Karpas-422 (cell line): Measurements from ENCODE around the gene PLPPR3. TPM values are rescaled to one million over a fixed set of nuclear protein-coding genes. Genes with fewer than 3 reads are reported as not detected.
"Not testable (repeated sequence)": the region's sequence is repeated elsewhere in the genome, so short reads cannot be mapped to it uniquely, and the experiment has no call there.

Experiments
- DNase-seq: peaks from one replicate; pipeline ENCODE4 v3.0.0-alpha.2; 2015
- H2AFZ ChIP-seq: fragments of 200-600 bp; sonication (generic); 2 replicates; pipeline ENCODE4 v1.6.1; 2014; ENCODE audit warnings: antibody characterized with exemption, low read length, mixed read lengths
- H3K27ac ChIP-seq: fragments of 200-600 bp; sonication (generic); 2 replicates; pipeline ENCODE4 v1.5.1; 2014; ENCODE audit warnings: mild to moderate bottlenecking, low read length, moderate library complexity
- H3K27me3 ChIP-seq: fragments of 200-600 bp; sonication (generic); 2 replicates; pipeline ENCODE4 v1.6.1; 2014; ENCODE audit warnings: low read length, mixed read lengths
- H3K36me3 ChIP-seq: fragments of 200-600 bp; sonication (generic); 2 replicates; pipeline ENCODE4 v1.6.1; 2014; ENCODE audit warnings: low read length, mixed read lengths; ENCODE audit not compliant: insufficient read depth
- H3K4me1 ChIP-seq: fragments of 200-600 bp; sonication (generic); 2 replicates; pipeline ENCODE4 v1.6.1; 2014; ENCODE audit warnings: mild to moderate bottlenecking, low read length, mixed read lengths
- H3K4me2 ChIP-seq: fragments of 200-600 bp; sonication (generic); 2 replicates; pipeline ENCODE4 v1.6.1; 2014; ENCODE audit warnings: low read length, low read depth, mild to moderate bottlenecking; ENCODE audit not compliant: poor library complexity, severe bottlenecking
- H3K4me3 ChIP-seq: fragments of 200-600 bp; sonication (generic); 2 replicates; pipeline ENCODE4 v1.5.1; 2014; ENCODE audit warnings: mild to moderate bottlenecking, antibody characterized with exemption, low read length, mixed read lengths
- H3K79me2 ChIP-seq: fragments of 200-600 bp; sonication (generic); 2 replicates; pipeline ENCODE4 v1.6.1; 2014; ENCODE audit warnings: mild to moderate bottlenecking, low read length, mixed read lengths
- H3K9ac ChIP-seq: fragments of 200-600 bp; sonication (generic); 2 replicates; pipeline ENCODE4 v1.6.0; 2014; ENCODE audit warnings: low read length
- H3K9me2 ChIP-seq: fragments of 200-600 bp; sonication (generic), shearing (Covaris generic); replicated peaks from 2 replicates; pipeline ENCODE4 v1.6.0; 2014; ENCODE audit warnings: mild to moderate bottlenecking, low read length, moderate library complexity; ENCODE audit not compliant: insufficient read depth
- H3K9me3 ChIP-seq: fragments of 300-700, 200-600 bp; sonication (generic); 2 replicates; pipeline ENCODE4 v1.6.1; 2014; ENCODE audit warnings: low read length, mixed read lengths
- H4K20me1 ChIP-seq: fragments of 200-600 bp; sonication (generic); 2 replicates; pipeline ENCODE4 v1.6.1; 2014; ENCODE audit warnings: mild to moderate bottlenecking, antibody characterized with exemption, low read length, low read depth; ENCODE audit not compliant: insufficient read depth
- total RNA-seq: library from RNA; depleted of rRNA; stranded (reverse); fragments of >200 nt; shearing (Covaris generic); gene quantifications from 2 replicates; pipeline ENCODE4 v1.2.3, GENCODE V29; 2014; ENCODE audit warnings: low replicate concordance

PLPPR3 gene
- total RNA-seq, 1 experiment from 2014 or later, result not detected

GRCh38 chr19:842802-843179 is 21.0 kb upstream of the PLPPR3 start:
- not testable (repeated sequence) for H3K79me2 ChIP-seq, H2AFZ ChIP-seq, H3K27ac ChIP-seq, H3K4me2 ChIP-seq, H3K9me3 ChIP-seq, DNase-seq, H3K9me2 ChIP-seq, H3K9ac ChIP-seq, H4K20me1 ChIP-seq, H3K27me3 ChIP-seq, H3K4me1 ChIP-seq, H3K4me3 ChIP-seq, H3K36me3 ChIP-seq

DNA sequence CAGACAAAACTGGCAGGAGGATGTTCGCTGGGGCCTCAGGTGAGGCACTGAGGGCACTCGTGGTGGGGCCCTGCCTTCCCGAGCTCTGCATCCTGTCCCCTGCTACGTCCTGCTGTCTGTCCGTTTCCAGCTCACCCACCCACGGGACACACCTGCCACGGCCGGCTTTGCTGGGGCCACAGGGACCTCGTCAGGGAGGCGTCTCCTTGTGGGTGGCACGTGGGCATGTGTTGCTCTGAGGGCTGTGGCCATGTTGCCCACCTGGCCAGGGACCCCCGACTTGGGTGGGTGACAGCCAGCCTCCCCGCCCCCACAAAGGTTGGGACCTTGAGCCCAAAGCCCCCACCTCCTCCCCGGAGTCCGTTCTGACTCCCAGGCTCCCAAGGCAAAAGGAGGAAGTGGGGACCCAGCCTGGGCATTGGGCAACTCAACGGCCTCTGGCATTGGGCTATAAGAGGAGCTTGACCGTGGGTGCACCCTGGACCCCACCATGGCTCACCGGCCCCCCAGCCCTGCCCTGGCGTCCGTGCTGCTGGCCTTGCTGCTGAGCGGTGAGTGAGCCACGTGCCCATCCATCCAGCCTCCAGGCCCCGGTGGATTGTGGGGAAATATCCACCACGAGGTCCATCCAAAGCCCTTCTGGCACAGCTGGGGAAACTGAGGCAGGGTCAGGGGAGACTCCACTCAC is 18.9 kb upstream of the PLPPR3 start, which contains the start of gene PRTN3:
TSS of gene PRTN3 (plus strand) at position 481 of the 688 bp plus-strand sequence. CDS start at position 491, 10 bp downstream.
- Histone ChIP-seq H3K9ac (no peak within 1 kb of the TSS), H3K9me3 (no peaks in the 10 kb centered on the region), H4K20me1 (no peaks in the 10 kb centered on the region), H3K4me2 (no peak within 1 kb of the TSS), H3K27me3 (no peaks in the 10 kb centered on the region), H3K4me3 (no peak within 1 kb of the TSS), H3K79me2 (no peaks in the 10 kb centered on the region), H3K27ac (no peak within 1 kb of the TSS), H2AFZ (no peak within 1 kb of the TSS), H3K36me3 (no peaks in the 10 kb centered on the region), H3K9me2 (no peaks in the 10 kb centered on the region), H3K4me1 (no peaks in the 10 kb centered on the region)
- DNase-seq, result no peak

DNA sequence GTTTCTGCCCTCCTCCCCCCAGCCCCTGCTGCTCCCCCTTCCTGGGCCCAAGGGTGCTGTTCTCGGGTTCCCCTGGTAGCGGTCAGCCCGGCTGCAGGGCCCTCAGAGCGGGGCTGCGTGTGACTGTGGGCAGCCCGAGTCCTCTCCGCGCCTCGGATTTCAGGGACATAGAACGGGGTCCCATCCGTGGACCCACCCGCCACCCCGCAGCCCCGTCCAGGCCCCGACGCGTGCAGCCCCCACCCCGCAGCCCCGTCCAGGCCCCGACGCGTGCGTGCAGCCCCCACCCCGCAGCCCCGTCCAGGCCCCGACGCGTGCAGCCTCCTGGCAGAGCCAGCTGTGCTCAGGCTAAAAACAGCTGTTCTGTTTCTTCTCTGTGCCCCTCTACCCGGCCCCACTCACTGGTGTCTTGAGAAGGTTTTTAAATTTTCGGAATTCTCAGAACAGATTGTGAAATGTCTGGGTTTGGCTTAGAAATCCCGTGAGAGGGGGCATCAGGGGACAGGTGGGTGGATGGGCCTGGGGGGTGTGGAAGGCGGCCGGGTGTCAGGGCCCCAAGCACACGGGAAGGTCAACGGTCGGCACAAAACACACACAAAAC is 13.6 kb upstream of the PLPPR3 start:
- no peak overlapping the region for H3K27ac ChIP-seq
- no peak overlapping the region for H3K9ac ChIP-seq
- H2AFZ ChIP-seq, result no peak overlapping the region
- H3K79me2 ChIP-seq, result no peaks in the 10 kb centered on the region
- no peaks in the 10 kb centered on the region for H3K9me3 ChIP-seq
- H3K27me3 ChIP-seq, result no peaks in the 10 kb centered on the region
- no peaks in the 10 kb centered on the region for H4K20me1 ChIP-seq
- H3K4me1 ChIP-seq, result no peaks in the 10 kb centered on the region
- no peaks in the 10 kb centered on the region for H3K9me2 ChIP-seq
- DNase-seq, result no peak
- no peak overlapping the region for H3K4me2 ChIP-seq
- no peak overlapping the region for H3K4me3 ChIP-seq
- no peaks in the 10 kb centered on the region for H3K36me3 ChIP-seq

- Histone ChIP-seq H3K4me2 (no peak overlapping the region), H3K9ac (no peak overlapping the region), H4K20me1 (no peaks in the 10 kb centered on the region), H3K27me3 (no peaks in the 10 kb centered on the region), H3K9me2 (no peaks in the 10 kb centered on the region), H3K79me2 (no peaks in the 10 kb centered on the region), H3K9me3 (no peaks in the 10 kb centered on the region), H2AFZ (no peak overlapping the region), H3K36me3 (no peaks in the 10 kb centered on the region), H3K4me1 (no peaks in the 10 kb centered on the region), H3K4me3 (no peak overlapping the region), H3K27ac (no peak overlapping the region)
- DNase-seq, result no peak
Observed at GRCh38 chr19:834216-834615, 12.5 kb upstream of the PLPPR3 start.

DNA sequence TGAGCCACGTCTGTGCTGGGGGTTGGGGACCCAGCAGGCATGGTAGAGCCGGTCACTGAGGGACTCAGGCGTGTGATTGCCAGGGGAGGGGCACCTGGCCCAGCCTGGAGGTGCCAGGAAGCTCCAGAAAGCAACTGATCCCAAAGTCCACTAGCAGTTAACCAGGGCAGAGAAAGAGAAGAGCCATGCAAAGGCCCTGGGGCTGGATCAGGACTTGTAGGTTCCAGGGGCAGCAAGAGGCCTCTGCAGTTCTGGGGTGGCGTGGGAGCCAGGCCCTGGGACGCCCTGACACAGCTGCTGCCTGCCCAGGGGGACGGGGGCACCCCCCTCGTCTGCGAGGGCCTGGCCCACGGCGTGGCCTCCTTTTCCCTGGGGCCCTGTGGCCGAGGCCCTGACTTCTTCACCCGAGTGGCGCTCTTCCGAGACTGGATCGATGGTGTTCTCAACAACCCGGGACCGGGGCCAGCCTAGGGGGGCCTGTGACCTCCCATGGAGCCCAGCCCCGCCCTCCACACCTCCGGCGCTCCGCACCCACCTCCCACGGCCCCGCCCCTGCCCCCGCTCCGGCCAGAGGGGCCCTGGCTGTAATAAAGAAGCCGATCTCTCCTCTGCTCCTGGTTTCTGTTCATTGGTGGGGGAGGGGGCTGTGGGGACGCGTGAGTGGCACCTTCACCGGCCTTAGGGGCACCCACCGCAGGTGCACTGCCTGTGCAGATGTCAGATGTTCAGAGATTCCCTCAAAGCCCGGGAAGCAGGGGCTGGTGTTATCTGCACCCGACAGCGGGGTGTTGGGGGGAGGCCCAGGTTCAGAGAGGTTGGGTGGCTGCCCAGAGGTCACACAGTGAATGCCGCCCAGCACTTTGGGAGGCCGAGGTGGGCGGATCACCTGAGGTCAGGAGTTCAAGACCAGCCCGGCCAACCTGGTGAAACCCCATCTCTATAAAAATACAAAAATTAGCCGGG is 9.9 kb upstream of the PLPPR3 start:
- Histone ChIP-seq H3K4me1 (no peaks in the 10 kb centered on the region), H3K9ac (no peak overlapping the region), H3K36me3 (no peaks in the 10 kb centered on the region), H3K27me3 (no peaks in the 10 kb centered on the region), H3K4me2 (no peak overlapping the region), H3K9me2 (no peaks in the 10 kb centered on the region), H3K4me3 (no peak overlapping the region), H3K27ac (no peak overlapping the region), H3K79me2 (no peaks in the 10 kb centered on the region), H4K20me1 (no peaks in the 10 kb centered on the region), H2AFZ (no peak overlapping the region), H3K9me3 (no peaks in the 10 kb centered on the region)
- no peak for DNase-seq

- H3K9ac ChIP-seq, result no peak overlapping the region
- no peak for DNase-seq
- H3K27me3 ChIP-seq, result no peaks in the 10 kb centered on the region
- no peaks in the 10 kb centered on the region for H3K4me1 ChIP-seq
- H4K20me1 ChIP-seq, result no peaks in the 10 kb centered on the region
- no peaks in the 10 kb centered on the region for H3K36me3 ChIP-seq
- no peak overlapping the region for H3K27ac ChIP-seq
- H2AFZ ChIP-seq, result no peak overlapping the region
- no peaks in the 10 kb centered on the region for H3K9me2 ChIP-seq
- no peaks in the 10 kb centered on the region for H3K9me3 ChIP-seq
- H3K4me3 ChIP-seq, result no peak overlapping the region
- H3K79me2 ChIP-seq, result no peaks in the 10 kb centered on the region
- no peak overlapping the region for H3K4me2 ChIP-seq
Observed at GRCh38 chr19:829129-829758, 7.5 kb upstream of the PLPPR3 start.

GRCh38 chr19:827710-828321 is 6.1 kb upstream of the PLPPR3 start, which contains the start of gene AZU1:
Gene AZU1 (plus strand): TSS chr19:827837. CDS start chr19:827847, 10 bp downstream.
- DNase-seq, result no peak
- no peaks in the 10 kb centered on the region for H3K36me3 ChIP-seq
- H3K27me3 ChIP-seq, result no peaks in the 10 kb centered on the region
- H3K9ac ChIP-seq, result no peak within 1 kb of the TSS
- H3K9me3 ChIP-seq, result no peaks in the 10 kb centered on the region
- H3K9me2 ChIP-seq, result no peaks in the 10 kb centered on the region
- H3K79me2 ChIP-seq, result no peaks in the 10 kb centered on the region
- no peak within 1 kb of the TSS for H3K4me2 ChIP-seq
- no peaks in the 10 kb centered on the region for H3K4me1 ChIP-seq
- no peak within 1 kb of the TSS for H3K4me3 ChIP-seq
- H3K27ac ChIP-seq, result no peak within 1 kb of the TSS
- H4K20me1 ChIP-seq, result no peaks in the 10 kb centered on the region
- no peak within 1 kb of the TSS for H2AFZ ChIP-seq
